ENCODE measurements around the gene USP47. TPM values are rescaled to one million over a fixed set of nuclear protein-coding genes. Genes with fewer than 3 reads are reported as not detected.

Gene USP47
- total and polyA plus RNA-seq, 2 experiments from 2014 or later: 35.9 to 58.8 TPM

- no peak overlapping the region for H3K27ac ChIP-seq
- TF ChIP-seq EZH2 (IDR thresholded peaks at IDR 0.05; ENCODE audit: insufficient read depth, poor library complexity, severe bottlenecking) (no peak), EZH2phosphoT487 (IDR thresholded peaks at IDR 0.05; ENCODE audit: insufficient read depth, low read depth) (no peak)
Observed at GRCh38 chr11:11909727-11910126, 68.0 kb downstream of the USP47 start.

GRCh38 chr11:11910541-11910940, 68.8 kb downstream of the USP47 start:
- H3K9me2 ChIP-seq (ENCODE audit: insufficient read depth): no peaks in the 10 kb centered on the region
- H2AFZ ChIP-seq: no peak overlapping the region
- H3K9me3 ChIP-seq (ENCODE audit: low read depth): no peaks in the 10 kb centered on the region
- peaks cover 15% of the 10 kb centered on the region; the same call in 1 of the 2 replicates for H3K4me1 ChIP-seq (ENCODE audit: insufficient read depth)
- no peaks in the 10 kb centered on the region for H4K20me1 ChIP-seq (ENCODE audit: insufficient read depth)
- H3K79me2 ChIP-seq (ENCODE audit: insufficient read depth): no peaks in the 10 kb centered on the region
- peaks cover 22% of the 10 kb centered on the region for H3F3A ChIP-seq (ENCODE audit: insufficient read depth)
- H3K27me3 ChIP-seq (replicated peaks; ENCODE audit: insufficient read depth): no peaks in the 10 kb centered on the region
- TF ChIP-seq EZH2phosphoT487 (IDR thresholded peaks at IDR 0.05; ENCODE audit: insufficient read depth, low read depth): no peak
- no peak for TF ChIP-seq EZH2 (IDR thresholded peaks at IDR 0.05; ENCODE audit: insufficient read depth, poor library complexity, severe bottlenecking)
- H3K27ac ChIP-seq: no peak overlapping the region
- H3K4me3 ChIP-seq: no peak overlapping the region
- WGBS, 2 experiments (ENCODE audit: low coverage in 1 of 2, low lambda C conversion rate in 2 of 2, missing lambda C conversion rate in 2 of 2): 74 to 83% methylated on average over 2 of the region's 2 CpGs
- in situ Hi-C loops (cut with MboI): no loop called here
- no peak overlapping the region for H3K9ac ChIP-seq
- no peak overlapping the region for H3K4me2 ChIP-seq (ENCODE audit: unreplicated experiment)
- DNase-seq: no peak
- peaks cover 35% of the 10 kb centered on the region for H3K36me3 ChIP-seq (ENCODE audit: low read depth)

More at GRCh38 chr11:11909727-11910126, 68.0 kb downstream of the USP47 start:
- peaks cover 14% of the 10 kb centered on the region; the same call in 1 of the 2 replicates for H3F3A ChIP-seq (ENCODE audit: insufficient read depth)
- H3K9me2 ChIP-seq (ENCODE audit: insufficient read depth): no peaks in the 10 kb centered on the region
- H3K9me3 ChIP-seq (ENCODE audit: low read depth): no peaks in the 10 kb centered on the region
- H3K9ac ChIP-seq: no peak overlapping the region
- H3K36me3 ChIP-seq (ENCODE audit: low read depth): peaks cover 39% of the 10 kb centered on the region
- in situ Hi-C loops (cut with MboI): no loop called here
- no peak overlapping the region for H2AFZ ChIP-seq
- no peaks in the 10 kb centered on the region for H4K20me1 ChIP-seq (ENCODE audit: insufficient read depth)
- no peaks in the 10 kb centered on the region for H3K79me2 ChIP-seq (ENCODE audit: insufficient read depth)
- H3K4me1 ChIP-seq (ENCODE audit: insufficient read depth): peaks cover 15% of the 10 kb centered on the region; the same call in 1 of the 2 replicates
- H3K4me3 ChIP-seq: no peak overlapping the region
- H3K4me2 ChIP-seq (ENCODE audit: unreplicated experiment): no peak overlapping the region
- DNase-seq: peak; percentile 57
- no peaks in the 10 kb centered on the region for H3K27me3 ChIP-seq (replicated peaks; ENCODE audit: insufficient read depth)

- H3K4me2 ChIP-seq (ENCODE audit: unreplicated experiment): no peak overlapping the region
- no peak overlapping the region for H3K27ac ChIP-seq
- no peaks in the 10 kb centered on the region for H3K9me3 ChIP-seq (ENCODE audit: low read depth)
- H3K79me2 ChIP-seq (ENCODE audit: insufficient read depth): no peaks in the 10 kb centered on the region
- WGBS, 2 experiments (ENCODE audit: low coverage in 1 of 2, low lambda C conversion rate in 2 of 2, missing lambda C conversion rate in 2 of 2): 100% methylated on average over 1 of the region's 1 CpG
- H3K4me3 ChIP-seq: no peak overlapping the region
- H3K4me1 ChIP-seq (ENCODE audit: insufficient read depth): peaks cover 37% of the 10 kb centered on the region
- H3K9ac ChIP-seq: no peak overlapping the region
- TF ChIP-seq EZH2phosphoT487 (IDR thresholded peaks at IDR 0.05; ENCODE audit: insufficient read depth, low read depth) (no peak), EZH2 (IDR thresholded peaks at IDR 0.05; ENCODE audit: insufficient read depth, poor library complexity, severe bottlenecking) (no peak)
- H3K36me3 ChIP-seq (ENCODE audit: low read depth): peaks cover 23% of the 10 kb centered on the region; the same call in 1 of the 2 replicates
- in situ Hi-C loops (cut with MboI): no loop called here
- no peaks in the 10 kb centered on the region for H3K27me3 ChIP-seq (replicated peaks; ENCODE audit: insufficient read depth)
- H3K9me2 ChIP-seq (ENCODE audit: insufficient read depth): no peaks in the 10 kb centered on the region
- DNase-seq: no peak
- no peak overlapping the region for H2AFZ ChIP-seq
- H4K20me1 ChIP-seq (ENCODE audit: insufficient read depth): no peaks in the 10 kb centered on the region
- peaks cover 40% of the 10 kb centered on the region for H3F3A ChIP-seq (ENCODE audit: insufficient read depth)
Observed at GRCh38 chr11:11913395-11913794, 71.6 kb downstream of the USP47 start.

GRCh38 chr11:11915625-11916024, 73.9 kb downstream of the USP47 start:
- no peak for DNase-seq
- Histone ChIP-seq H3K9me3 (ENCODE audit: low read depth) (no peaks in the 10 kb centered on the region), H3K9me2 (ENCODE audit: insufficient read depth) (no peaks in the 10 kb centered on the region), H4K20me1 (ENCODE audit: insufficient read depth) (no peaks in the 10 kb centered on the region), H3K79me2 (ENCODE audit: insufficient read depth) (no peaks in the 10 kb centered on the region), H3K4me2 (ENCODE audit: unreplicated experiment) (no peak overlapping the region), H3F3A (ENCODE audit: insufficient read depth) (peaks cover 40% of the 10 kb centered on the region), H3K4me1 (ENCODE audit: insufficient read depth) (peaks cover 22% of the 10 kb centered on the region), H3K36me3 (ENCODE audit: low read depth) (peaks cover 28% of the 10 kb centered on the region; the same call in 1 of the 2 replicates), H2AFZ (no peak overlapping the region), H3K27ac (no peak overlapping the region), H3K27me3 (replicated peaks; ENCODE audit: insufficient read depth) (no peaks in the 10 kb centered on the region), H3K4me3 (no peak overlapping the region), H3K9ac (no peak overlapping the region)
- WGBS, 2 experiments (ENCODE audit: low coverage in 1 of 2, low lambda C conversion rate in 2 of 2, missing lambda C conversion rate in 2 of 2): 94 to 97% methylated on average over 2 of the region's 2 CpGs
- TF ChIP-seq EZH2 (IDR thresholded peaks at IDR 0.05; ENCODE audit: insufficient read depth, poor library complexity, severe bottlenecking): no peak
- TF ChIP-seq EZH2phosphoT487 (IDR thresholded peaks at IDR 0.05; ENCODE audit: insufficient read depth, low read depth): no peak
- in situ Hi-C loops (cut with MboI): no loop called here

GRCh38 chr11:11916981-11917399, 75.2 kb downstream of the USP47 start:
- Histone ChIP-seq H3K27ac (peak overlapping the region; percentile 76), H3K79me2 (ENCODE audit: insufficient read depth) (no peaks in the 10 kb centered on the region; the same call in 1 of the 2 replicates), H3K36me3 (ENCODE audit: low read depth) (peaks cover 30% of the 10 kb centered on the region; the same call in 1 of the 2 replicates), H3F3A (ENCODE audit: insufficient read depth) (peaks cover 40% of the 10 kb centered on the region), H3K4me3 (no peak overlapping the region), H3K9ac (peak overlapping the region; percentile 37; the same call in 1 of the 2 replicates), H3K27me3 (replicated peaks; ENCODE audit: insufficient read depth) (no peaks in the 10 kb centered on the region), H4K20me1 (ENCODE audit: insufficient read depth) (no peaks in the 10 kb centered on the region), H3K4me1 (ENCODE audit: insufficient read depth) (peaks cover 22% of the 10 kb centered on the region), H3K9me2 (ENCODE audit: insufficient read depth) (no peaks in the 10 kb centered on the region), H3K4me2 (ENCODE audit: unreplicated experiment) (peak overlapping the region; percentile 68), H2AFZ (no peak overlapping the region), H3K9me3 (ENCODE audit: low read depth) (no peaks in the 10 kb centered on the region)
- WGBS, 2 experiments (ENCODE audit: low coverage in 1 of 2, low lambda C conversion rate in 2 of 2, missing lambda C conversion rate in 2 of 2): 27 to 38% methylated on average over 1 of the region's 1 CpG
- peak; percentile 89 for DNase-seq
- no peak for TF ChIP-seq EZH2phosphoT487 (IDR thresholded peaks at IDR 0.05; ENCODE audit: insufficient read depth, low read depth)
- no peak for TF ChIP-seq EZH2 (IDR thresholded peaks at IDR 0.05; ENCODE audit: insufficient read depth, poor library complexity, severe bottlenecking)
- in situ Hi-C loops (cut with MboI): no loop called here

All from GM23248 (cell line).